NB4 (cell line): ENCODE measurements around the gene DHPS.

Source experiments
- DNase-seq: peaks from one replicate; pipeline ENCODE4 v3.0.0; 2010; ENCODE audit warnings: low read depth
- H3K4me3 ChIP-seq: one replicate; pipeline ENCODE4 v1.5.1; 2011; ENCODE audit warnings: mild to moderate bottlenecking, low read depth, low read length, moderate library complexity
- MYC ChIP-seq: IDR thresholded peaks from 2 replicates; pipeline ENCODE4 v1.6.1; 2011; ENCODE audit warnings: low read depth, low read length
- POLR2A ChIP-seq: IDR thresholded peaks from 2 replicates; pipeline ENCODE4 v1.6.1; 2011; ENCODE audit warnings: mild to moderate bottlenecking; ENCODE audit not compliant: insufficient read length; ENCODE audit errors: extremely low read depth
- TF ChIP-seq, protein P1 (sequence below): IDR thresholded peaks from one replicate; pipeline ENCODE4 v1.5.1; 2012; ENCODE audit warnings: low read depth, low read length
- TF ChIP-seq, protein P2 (sequence below): IDR thresholded peaks from 2 replicates; pipeline ENCODE4 v1.6.1; 2011; ENCODE audit warnings: low read depth, low read length

Gene DHPS

DNA sequence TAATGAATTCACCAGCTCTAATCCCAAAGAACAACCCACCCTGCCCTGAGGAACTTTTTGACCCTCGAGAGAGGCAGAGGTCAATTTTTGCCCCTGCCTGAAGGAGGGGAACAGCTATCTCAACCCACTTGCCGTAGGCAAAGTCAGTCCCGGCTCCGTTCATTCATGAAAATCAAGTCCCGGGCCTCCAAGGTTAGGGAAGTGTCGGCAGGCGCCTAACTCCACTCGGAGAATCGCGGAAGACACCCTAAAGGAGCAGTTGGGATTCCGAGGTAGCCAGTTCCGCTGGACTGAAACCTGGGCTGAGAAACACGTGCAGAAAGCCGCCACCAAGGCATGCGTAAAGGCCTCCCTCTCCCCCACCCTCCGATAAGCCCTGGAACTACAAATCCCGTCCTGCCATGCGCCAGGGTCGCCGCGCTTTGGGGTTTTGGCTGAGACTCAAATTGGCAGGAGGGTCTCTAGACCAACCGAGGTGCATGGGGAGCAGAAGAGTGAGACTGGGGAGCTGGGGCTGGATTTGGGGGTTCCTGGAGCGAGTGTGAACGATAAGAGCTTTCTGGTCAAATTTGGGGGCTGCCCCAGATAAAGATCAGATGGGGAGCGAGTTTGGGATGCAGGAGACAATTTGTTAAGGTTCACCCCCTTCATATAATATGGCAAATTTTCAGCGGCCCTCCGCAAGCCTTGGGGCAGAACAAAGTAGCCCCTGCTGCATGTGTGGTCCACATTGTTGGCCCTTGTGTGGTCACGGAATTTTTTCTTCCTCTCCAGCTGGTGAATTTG lies 42.2 kb upstream of the DHPS start, which contains the start of gene TNPO2:
Gene TNPO2 (minus strand): TSS at position 292 of the 786 bp plus-strand sequence. CDS start 2,955 bp downstream, outside the sequence.
- TF ChIP-seq, protein P1, sequence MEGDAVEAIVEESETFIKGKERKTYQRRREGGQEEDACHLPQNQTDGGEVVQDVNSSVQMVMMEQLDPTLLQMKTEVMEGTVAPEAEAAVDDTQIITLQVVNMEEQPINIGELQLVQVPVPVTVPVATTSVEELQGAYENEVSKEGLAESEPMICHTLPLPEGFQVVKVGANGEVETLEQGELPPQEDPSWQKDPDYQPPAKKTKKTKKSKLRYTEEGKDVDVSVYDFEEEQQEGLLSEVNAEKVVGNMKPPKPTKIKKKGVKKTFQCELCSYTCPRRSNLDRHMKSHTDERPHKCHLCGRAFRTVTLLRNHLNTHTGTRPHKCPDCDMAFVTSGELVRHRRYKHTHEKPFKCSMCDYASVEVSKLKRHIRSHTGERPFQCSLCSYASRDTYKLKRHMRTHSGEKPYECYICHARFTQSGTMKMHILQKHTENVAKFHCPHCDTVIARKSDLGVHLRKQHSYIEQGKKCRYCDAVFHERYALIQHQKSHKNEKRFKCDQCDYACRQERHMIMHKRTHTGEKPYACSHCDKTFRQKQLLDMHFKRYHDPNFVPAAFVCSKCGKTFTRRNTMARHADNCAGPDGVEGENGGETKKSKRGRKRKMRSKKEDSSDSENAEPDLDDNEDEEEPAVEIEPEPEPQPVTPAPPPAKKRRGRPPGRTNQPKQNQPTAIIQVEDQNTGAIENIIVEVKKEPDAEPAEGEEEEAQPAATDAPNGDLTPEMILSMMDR, result no peak
- TF ChIP-seq POLR2A (peak; percentile 72), MYC (peak; percentile 99)
- TF ChIP-seq, protein P2, sequence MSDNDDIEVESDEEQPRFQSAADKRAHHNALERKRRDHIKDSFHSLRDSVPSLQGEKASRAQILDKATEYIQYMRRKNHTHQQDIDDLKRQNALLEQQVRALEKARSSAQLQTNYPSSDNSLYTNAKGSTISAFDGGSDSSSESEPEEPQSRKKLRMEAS, result peak; percentile 99
- peak within 1 kb of the TSS; percentile 87 for H3K4me3 ChIP-seq
- peak; percentile 90 for DNase-seq

DNA sequence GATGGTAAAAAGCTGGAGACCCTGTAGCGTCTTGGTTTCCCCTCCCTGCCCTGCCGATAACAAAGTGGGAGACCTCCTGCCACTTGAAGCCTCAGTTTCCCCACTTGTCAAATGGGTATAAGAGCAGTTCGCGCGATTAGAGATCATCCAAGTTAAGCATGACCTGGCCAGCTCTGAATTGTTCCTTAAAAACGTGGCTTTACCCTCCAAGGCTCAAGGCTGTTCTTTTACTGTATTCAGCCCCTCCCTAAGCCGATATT lies 41.6 kb upstream of the DHPS start:
- TF ChIP-seq MYC, result no peak
- TF ChIP-seq, protein P1, result no peak
- TF ChIP-seq, protein P2, result no peak
- TF ChIP-seq POLR2A, result no peak
- DNase-seq, result peak; percentile 40

DNA sequence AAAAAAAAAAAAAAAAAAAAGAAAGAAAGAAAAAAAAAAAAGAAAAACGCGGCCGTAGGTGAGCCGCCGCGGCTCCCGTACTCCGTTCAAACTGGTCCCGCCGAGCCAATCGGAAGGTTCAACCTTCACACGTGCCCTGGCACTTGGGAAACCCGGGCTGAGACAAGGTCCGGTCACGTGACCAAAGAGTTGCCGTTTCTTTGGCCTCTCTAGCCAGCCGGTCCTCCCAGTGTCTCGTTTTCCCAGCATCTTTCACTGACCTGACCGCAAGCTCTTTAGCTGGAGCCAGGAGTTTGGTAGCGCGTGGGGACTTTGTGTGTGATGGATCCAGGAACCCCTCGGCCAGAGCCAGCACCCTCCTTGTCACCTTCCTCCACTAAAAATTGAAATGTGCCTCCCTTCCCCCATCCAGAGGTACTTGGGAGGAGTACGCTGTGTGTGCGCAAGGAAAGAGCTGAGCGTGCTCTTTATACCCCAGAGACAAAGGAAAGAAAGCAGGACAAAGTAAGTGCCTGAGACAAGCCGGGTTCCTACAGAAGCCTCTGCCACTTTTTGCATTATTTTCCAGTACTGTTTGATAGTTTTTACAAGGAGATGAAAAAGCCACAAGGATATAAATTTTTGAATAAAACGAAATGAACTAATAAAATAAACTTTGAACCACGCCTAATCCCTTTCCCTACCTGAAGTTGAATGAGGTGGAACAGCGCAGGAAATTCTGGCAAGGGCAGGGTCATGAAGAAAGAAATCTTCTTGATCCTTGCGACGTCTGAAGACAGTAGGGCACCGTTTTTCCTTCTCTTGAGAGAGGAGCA lies 41.1 kb upstream of the DHPS start:
- DNase-seq, result peak; percentile 99
- TF ChIP-seq, protein P1, result no peak
- TF ChIP-seq POLR2A (peak; percentile 53), MYC (peak; percentile 95)
- TF ChIP-seq, protein P2, result peak; percentile 99
- H3K4me3 ChIP-seq, result peak overlapping the region; percentile 87

More for the DNA sequence above, 41.6 kb upstream of the DHPS start:
- peak overlapping the region; percentile 87 for H3K4me3 ChIP-seq

DNA sequence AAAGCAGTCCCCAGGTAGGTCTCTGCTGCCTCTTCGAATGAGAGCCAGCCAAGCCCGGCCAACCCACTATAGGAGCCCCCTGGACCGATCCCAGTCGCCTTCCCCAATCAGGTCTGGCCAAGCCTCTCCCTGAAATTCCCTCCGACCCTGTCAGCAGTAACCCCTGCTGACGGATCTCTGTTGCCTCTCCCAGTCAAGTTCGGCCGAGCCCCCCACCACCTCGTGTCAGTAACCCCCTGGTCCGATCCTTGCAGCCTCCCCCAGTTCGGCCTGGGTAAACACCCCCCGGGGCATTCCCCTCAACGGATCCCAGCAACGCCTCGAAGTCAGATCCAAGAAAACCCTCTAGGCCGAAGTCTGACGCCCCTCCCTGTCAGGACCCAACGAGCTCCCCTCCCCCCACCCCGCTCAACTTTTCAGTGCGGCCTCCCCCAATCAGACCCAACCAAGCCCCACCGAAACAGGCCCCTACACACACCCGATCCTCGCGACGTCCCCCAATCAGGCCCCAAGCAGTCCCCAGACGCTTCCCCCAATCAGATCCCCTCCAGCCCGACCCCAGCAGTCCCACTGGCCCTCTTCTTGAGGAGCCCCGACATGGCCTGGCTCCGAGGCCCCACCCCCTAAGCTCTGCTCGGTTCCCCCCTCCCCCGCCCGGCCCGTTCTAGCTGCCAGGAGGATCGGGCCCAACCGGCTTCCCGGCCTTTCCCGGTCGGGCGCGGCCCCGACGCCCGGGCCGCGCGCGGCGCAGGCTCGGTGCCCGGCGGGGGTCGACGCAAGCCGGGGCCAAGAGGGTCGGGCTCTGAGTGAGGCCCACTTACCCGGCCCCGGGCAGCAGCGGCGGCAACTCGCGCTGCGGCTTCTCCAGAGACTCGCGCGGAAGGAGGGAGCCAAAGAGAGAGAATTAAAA lies 40.2 kb upstream of the DHPS start:
- DNase-seq, result peak; percentile 77
- peak overlapping the region; percentile 87 for H3K4me3 ChIP-seq
- TF ChIP-seq, protein P1, result no peak
- TF ChIP-seq MYC (no peak), POLR2A (no peak)
- TF ChIP-seq, protein P2, result no peak
